ENCODE results near the gene PTPRG.

DNA sequence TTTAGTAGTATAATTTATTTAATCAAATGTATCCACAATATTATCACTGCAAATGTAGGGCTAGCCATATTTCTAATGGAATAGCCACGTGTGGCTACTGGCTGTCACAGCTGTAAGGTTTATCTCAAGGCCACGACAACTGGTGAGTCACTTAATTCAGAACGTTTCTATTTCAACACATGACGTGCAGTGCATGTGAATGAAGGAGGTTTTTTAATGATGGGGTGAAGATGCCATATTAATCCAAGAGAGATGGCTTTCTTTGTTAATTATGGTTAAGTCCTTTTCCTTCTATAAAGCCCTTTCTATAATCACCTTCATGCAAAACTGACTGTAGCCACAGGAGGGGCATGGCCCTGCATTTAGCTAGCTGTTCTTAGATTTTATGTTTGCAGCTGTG, 600.0 kb downstream of the PTPRG start:
- TF ChIP-seq SIN3A (IDR thresholded peaks at IDR 0.05; ENCODE audit: borderline replicate concordance, insufficient read depth, low read length) (no peak), POLR2AphosphoS5 (IDR thresholded peaks at IDR 0.05; ENCODE audit: low read depth, low read length) (no peak), TAF1 (IDR thresholded peaks at IDR 0.05; ENCODE audit: borderline replicate concordance, insufficient read depth, low read length) (no peak)
- TF ChIP-seq, protein P1, sequence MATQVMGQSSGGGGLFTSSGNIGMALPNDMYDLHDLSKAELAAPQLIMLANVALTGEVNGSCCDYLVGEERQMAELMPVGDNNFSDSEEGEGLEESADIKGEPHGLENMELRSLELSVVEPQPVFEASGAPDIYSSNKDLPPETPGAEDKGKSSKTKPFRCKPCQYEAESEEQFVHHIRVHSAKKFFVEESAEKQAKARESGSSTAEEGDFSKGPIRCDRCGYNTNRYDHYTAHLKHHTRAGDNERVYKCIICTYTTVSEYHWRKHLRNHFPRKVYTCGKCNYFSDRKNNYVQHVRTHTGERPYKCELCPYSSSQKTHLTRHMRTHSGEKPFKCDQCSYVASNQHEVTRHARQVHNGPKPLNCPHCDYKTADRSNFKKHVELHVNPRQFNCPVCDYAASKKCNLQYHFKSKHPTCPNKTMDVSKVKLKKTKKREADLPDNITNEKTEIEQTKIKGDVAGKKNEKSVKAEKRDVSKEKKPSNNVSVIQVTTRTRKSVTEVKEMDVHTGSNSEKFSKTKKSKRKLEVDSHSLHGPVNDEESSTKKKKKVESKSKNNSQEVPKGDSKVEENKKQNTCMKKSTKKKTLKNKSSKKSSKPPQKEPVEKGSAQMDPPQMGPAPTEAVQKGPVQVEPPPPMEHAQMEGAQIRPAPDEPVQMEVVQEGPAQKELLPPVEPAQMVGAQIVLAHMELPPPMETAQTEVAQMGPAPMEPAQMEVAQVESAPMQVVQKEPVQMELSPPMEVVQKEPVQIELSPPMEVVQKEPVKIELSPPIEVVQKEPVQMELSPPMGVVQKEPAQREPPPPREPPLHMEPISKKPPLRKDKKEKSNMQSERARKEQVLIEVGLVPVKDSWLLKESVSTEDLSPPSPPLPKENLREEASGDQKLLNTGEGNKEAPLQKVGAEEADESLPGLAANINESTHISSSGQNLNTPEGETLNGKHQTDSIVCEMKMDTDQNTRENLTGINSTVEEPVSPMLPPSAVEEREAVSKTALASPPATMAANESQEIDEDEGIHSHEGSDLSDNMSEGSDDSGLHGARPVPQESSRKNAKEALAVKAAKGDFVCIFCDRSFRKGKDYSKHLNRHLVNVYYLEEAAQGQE (IDR thresholded peaks at IDR 0.05; ENCODE audit: insufficient read depth in 1 of 2, low read depth in 2 of 2, low read length in 2 of 2): no peak

Measured in PFSK-1 (cell line).